Mesothelial cell of epicardium (in vitro differentiated cells): ENCODE measurements around the gene SSTR5. TPM values are rescaled to one million over a fixed set of nuclear protein-coding genes. Genes with fewer than 3 reads are reported as not detected.

ENCODE experiments used
- DNase-seq, 2 experiments: peaks; one replicate each; pipeline ENCODE4 v3.0.0; 2021; ENCODE audit warnings: low spot score in 2 of 2; ENCODE audit not compliant: unreplicated experiment in 2 of 2
- H3K27ac Mint-ChIP-seq: 2 replicates; pipeline ENCODE4 v1.8.0; 2021; ENCODE audit warnings: mixed read lengths
- H3K27me3 Mint-ChIP-seq: 2 replicates; pipeline ENCODE4 v1.8.0; 2021; ENCODE audit warnings: low read depth, mixed read lengths
- H3K36me3 Mint-ChIP-seq: 2 replicates; pipeline ENCODE4 v1.8.0; 2021; ENCODE audit warnings: mixed read lengths
- H3K4me1 Mint-ChIP-seq: 2 replicates; pipeline ENCODE4 v1.8.0; 2021; ENCODE audit warnings: mixed read lengths
- H3K4me3 Mint-ChIP-seq: 2 replicates; pipeline ENCODE4 v1.8.0; 2021; ENCODE audit warnings: mild to moderate bottlenecking, moderate library complexity, mixed read lengths
- H3K9me3 Mint-ChIP-seq: 2 replicates; pipeline ENCODE4 v1.8.0; 2021; ENCODE audit warnings: mixed read lengths
- CTCF ChIP-seq: fragments of 200-600 bp; sonication (generic); IDR thresholded peaks from one replicate; pipeline ENCODE4 v1.5.0; 2021; ENCODE audit warnings: antibody characterized with exemption; ENCODE audit not compliant: unreplicated experiment
- total RNA-seq: library from RNA; stranded (reverse); gene quantifications from 3 replicates; pipeline ENCODE4 v1.2.1, GENCODE V29; 2021

SSTR5 gene
- total RNA-seq, 1 donor from 2014 or later = not detected

- no peaks in the 10 kb centered on the region for H3K27me3 Mint-ChIP-seq
- DNase-seq = no peak
- no peak overlapping the region for H3K4me3 Mint-ChIP-seq
- no peak overlapping the region for H3K27ac Mint-ChIP-seq
- H3K36me3 Mint-ChIP-seq = no peaks in the 10 kb centered on the region
- H3K9me3 Mint-ChIP-seq = no peaks in the 10 kb centered on the region
- no peaks in the 10 kb centered on the region for H3K4me1 Mint-ChIP-seq
- no peak for TF ChIP-seq CTCF
These were observed 52.2 kb downstream of the SSTR5 start for GRCh38 chr16:1124795-1125194.

DNA sequence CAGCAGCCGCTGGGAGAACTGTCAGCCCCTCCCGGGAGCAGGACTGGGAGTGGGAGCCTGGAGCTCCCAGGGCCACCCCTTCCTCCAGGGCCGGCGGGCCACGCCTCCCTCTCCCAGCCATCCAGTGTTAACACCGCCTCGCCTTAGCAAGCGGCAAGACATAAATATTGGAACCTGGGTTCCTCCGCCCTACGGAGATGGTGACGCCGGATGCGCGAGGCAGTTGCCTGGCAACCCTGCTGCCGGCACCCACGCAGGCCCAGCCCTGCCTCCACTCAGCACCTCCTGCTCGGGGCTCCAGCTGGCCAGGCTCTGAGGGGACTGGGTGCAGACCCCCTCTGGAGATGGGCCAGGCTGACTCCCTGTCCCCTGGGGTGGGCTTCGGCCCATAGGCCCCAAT lies 52.9 kb downstream of the SSTR5 start:
- Mint-ChIP-seq H3K36me3 (no peaks in the 10 kb centered on the region), H3K4me3 (no peak overlapping the region), H3K4me1 (no peaks in the 10 kb centered on the region)

DNA sequence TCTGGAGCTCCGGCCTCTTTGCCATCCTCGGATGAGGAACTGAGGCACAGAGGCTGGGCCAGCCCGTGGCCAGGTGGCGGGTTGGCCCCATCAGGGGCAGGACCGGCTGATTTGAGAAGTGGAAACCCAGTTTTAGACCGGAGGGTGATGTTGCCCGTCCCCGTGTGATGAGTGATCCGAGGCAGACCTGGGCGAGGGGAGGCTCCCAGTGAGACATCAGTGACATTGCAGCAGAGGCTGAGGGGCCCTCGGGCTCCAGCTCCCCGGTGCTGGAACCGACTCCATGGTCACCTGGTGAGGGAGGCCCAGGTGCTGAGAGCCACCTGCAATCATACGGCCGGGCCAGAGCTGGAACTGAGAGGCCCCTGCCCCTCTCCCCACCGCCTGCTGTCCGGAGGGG lies 53.5 kb downstream of the SSTR5 start:
- Mint-ChIP-seq H3K36me3 (no peaks in the 10 kb centered on the region), H3K4me3 (no peak overlapping the region), H3K9me3 (no peaks in the 10 kb centered on the region), H3K27ac (no peak overlapping the region), H3K27me3 (no peaks in the 10 kb centered on the region), H3K4me1 (no peaks in the 10 kb centered on the region)
- TF ChIP-seq CTCF = no peak
- no peak for DNase-seq

More for the DNA sequence above, 52.9 kb downstream of the SSTR5 start:
- Mint-ChIP-seq H3K27ac (no peak overlapping the region), H3K9me3 (no peaks in the 10 kb centered on the region), H3K27me3 (no peaks in the 10 kb centered on the region)
- TF ChIP-seq CTCF = no peak
- no peak for DNase-seq

GRCh38 chr16:1126586-1126985 lies 54.0 kb downstream of the SSTR5 start:
- no peaks in the 10 kb centered on the region for H3K9me3 Mint-ChIP-seq
- no peak overlapping the region for H3K27ac Mint-ChIP-seq
- H3K27me3 Mint-ChIP-seq = no peaks in the 10 kb centered on the region
- H3K4me3 Mint-ChIP-seq = no peak overlapping the region
- TF ChIP-seq CTCF = no peak
- no peaks in the 10 kb centered on the region for H3K36me3 Mint-ChIP-seq
- H3K4me1 Mint-ChIP-seq = no peaks in the 10 kb centered on the region
- DNase-seq = no peak

DNA sequence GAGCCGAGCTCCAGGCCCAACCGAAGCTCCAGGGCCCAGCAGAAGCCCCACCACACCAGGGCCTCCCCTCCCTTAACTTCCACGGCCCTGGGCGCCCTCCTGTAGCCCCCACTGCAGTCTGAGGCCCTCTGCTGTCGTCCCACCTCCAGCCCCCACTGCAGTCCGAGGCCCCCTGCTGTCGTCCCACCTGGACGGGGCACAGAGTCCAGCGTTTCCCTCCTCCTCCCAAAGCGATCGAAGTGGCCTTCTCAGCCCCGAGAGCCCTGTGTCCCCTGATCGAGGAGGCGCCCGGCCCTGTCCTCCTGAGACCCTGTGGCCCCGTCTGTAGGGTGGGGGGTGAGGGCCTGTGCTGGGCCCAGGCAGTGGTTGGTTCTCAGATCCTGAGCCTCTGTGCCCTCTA lies 54.6 kb downstream of the SSTR5 start:
- H3K9me3 Mint-ChIP-seq = no peaks in the 10 kb centered on the region
- H3K27me3 Mint-ChIP-seq = no peaks in the 10 kb centered on the region

More for the DNA sequence above, 54.6 kb downstream of the SSTR5 start:
- Mint-ChIP-seq H3K27ac (no peak overlapping the region), H3K4me3 (no peak overlapping the region), H3K4me1 (no peaks in the 10 kb centered on the region), H3K36me3 (no peaks in the 10 kb centered on the region)
- no peak for TF ChIP-seq CTCF
- DNase-seq = no peak
